GM12878 (cell line): Measurements from ENCODE around the gene HS3ST2. TPM values are rescaled to one million over a fixed set of nuclear protein-coding genes. Genes with fewer than 3 reads are reported as not detected.
"Not testable (repeated sequence)": the region's sequence is repeated elsewhere in the genome, so short reads cannot be mapped to it uniquely, and the experiment has no call there.

Source experiments
- ATAC-seq: fragments of 200-7000 bp; cut with Tn5 transposase; 3 replicates; pipeline ENCODE4 v1.9.1; 2020; ENCODE audit warnings: mild to moderate bottlenecking, moderate library complexity
- BruUV-seq: library from RNA; stranded (reverse); fragments of 400-500 nt; replicated peaks from 2 replicates; lab custom pipeline; 2021; lab: Mats Ljungman, UMichigan
- CTCF ChIA-PET: fragments of 300-600 bp; sonication (Branson Sonifier 250); formaldehyde crosslinking; extraction: SDS; loops from one replicate; lab custom pipeline; 2021; ENCODE audit warnings: inconsistent platforms; lab: Yijun Ruan, JAX
- POLR2A ChIA-PET: fragments of 350-600 bp; formaldehyde crosslinking; extraction: SDS; loops from one replicate; lab custom pipeline; 2021; ENCODE audit warnings: inconsistent platforms; lab: Charles Lee
- RAD21 ChIA-PET: fragments of 300-600 bp; sonication (Branson Sonifier 250); formaldehyde crosslinking; loops from one replicate; lab custom pipeline; 2023; ENCODE audit warnings: antibody characterized with exemption; ENCODE audit not compliant: unreplicated experiment; lab: Charles Lee
- SMC1A ChIA-PET: fragments of 300-600 bp; sonication (Branson Sonifier 250); formaldehyde crosslinking; loops from one replicate; lab custom pipeline; 2023; ENCODE audit not compliant: unreplicated experiment, uncharacterized antibody; lab: Charles Lee
- DNase-seq: peaks from one replicate; pipeline ENCODE4 v3.0.0-alpha.2; 2011; ENCODE audit warnings: low read depth, low spot score
- FAIRE-seq: peaks from 3 replicates; lab custom pipeline; 2011; peaks lifted over from hg19 to GRCh38; lab: Jason Lieb, UNC
- H2AFZ ChIP-seq: 2 replicates; pipeline ENCODE4 v1.6.0; 2011; ENCODE audit warnings: low read depth, low read length, control low read depth; ENCODE audit not compliant: control insufficient read depth
- H3K27ac ChIP-seq: 2 replicates; pipeline ENCODE4 v1.5.1; 2011; ENCODE audit warnings: control low read depth; ENCODE audit not compliant: control insufficient read depth, insufficient read depth
- H3K27me3 ChIP-seq, 2 experiments: replicated peaks in 1 of 2; 2 replicates each; pipeline versions ENCODE4 v1.6.0 to v1.6.1; 2011; ENCODE audit warnings: low read length in 1 of 2; ENCODE audit not compliant: control insufficient read depth in 2 of 2, insufficient read depth in 2 of 2
- H3K36me3 ChIP-seq, 2 experiments: 2 replicates each; pipeline ENCODE4 v1.5.1; 2011; ENCODE audit warnings: low read length in 1 of 2; ENCODE audit not compliant: control insufficient read depth in 2 of 2, insufficient read depth in 2 of 2
- H3K4me1 ChIP-seq: 2 replicates; pipeline ENCODE4 v1.6.1; 2011; ENCODE audit warnings: mild to moderate bottlenecking, low read length, moderate library complexity, mixed read lengths; ENCODE audit not compliant: control insufficient read depth, insufficient read depth
- H3K4me2 ChIP-seq: 2 replicates; pipeline ENCODE4 v1.6.0; 2011; ENCODE audit warnings: control low read depth; ENCODE audit not compliant: control insufficient read depth, insufficient read depth
- H3K4me3 ChIP-seq: fragments of 200-600 bp; sonication (generic); 2 replicates; pipeline ENCODE4 v1.5.1; 2016
- H3K79me2 ChIP-seq: 2 replicates; pipeline ENCODE4 v1.6.0; 2011; ENCODE audit warnings: low read length; ENCODE audit not compliant: control insufficient read depth, insufficient read depth
- H3K9ac ChIP-seq: 2 replicates; pipeline ENCODE4 v1.8.0; 2011; ENCODE audit warnings: low read length, control low read depth, mixed read lengths; ENCODE audit not compliant: control insufficient read depth, insufficient read depth
- H3K9me3 ChIP-seq: replicated peaks from 3 replicates; pipeline ENCODE4 v1.5.1; 2011; ENCODE audit warnings: mild to moderate bottlenecking, low read length; ENCODE audit not compliant: control insufficient read depth, insufficient read depth
- H4K20me1 ChIP-seq: 2 replicates; pipeline ENCODE4 v1.6.0; 2011; ENCODE audit not compliant: control insufficient read depth, insufficient read depth
- CREM ChIP-seq: IDR thresholded peaks from 2 replicates; pipeline ENCODE4 v1.6.1; 2014; ENCODE audit warnings: antibody characterized with exemption, low read depth
- EED ChIP-seq: sonication (generic); IDR thresholded peaks from 2 replicates; pipeline ENCODE4 v1.6.1; 2016; ENCODE audit warnings: antibody characterized with exemption, low read depth
- IRF4 ChIP-seq: IDR thresholded peaks from 2 replicates; pipeline ENCODE4 v1.6.1; 2011; ENCODE audit warnings: low read depth, low read length
- KDM1A ChIP-seq: fragments of 200-600 bp; sonication (generic); IDR thresholded peaks from 2 replicates; pipeline ENCODE4 v1.6.1; 2016; ENCODE audit warnings: borderline replicate concordance
- NKRF ChIP-seq: fragments of 450-650 bp; conservative IDR thresholded peaks from 2 replicates; pipeline ENCODE4 v1.6.1; 2017; ENCODE audit warnings: mild to moderate bottlenecking, moderate library complexity
- RB1 ChIP-seq: fragments of 450-650 bp; formaldehyde crosslinking; IDR thresholded peaks from 2 replicates; pipeline ENCODE4 v1.6.1; 2017; ENCODE audit warnings: mild to moderate bottlenecking, borderline replicate concordance
- SIN3A ChIP-seq: IDR thresholded peaks from 2 replicates; pipeline ENCODE4 v1.6.1; 2012; ENCODE audit warnings: low read depth, low read length, improper control_type of control experiment
- ZNF217 ChIP-seq: fragments of 450-650 bp; IDR thresholded peaks from 2 replicates; pipeline ENCODE4 v1.6.1; 2017; ENCODE audit warnings: antibody characterized with exemption, mild to moderate bottlenecking
- ZNF274 ChIP-seq: IDR thresholded peaks from one replicate; pipeline ENCODE4 v1.8.0; 2011; ENCODE audit not compliant: insufficient read length, insufficient read depth
- WGBS: methylation state at CpG from one replicate; pipeline ENCODE4 v1.1.6; 2016; ENCODE audit warnings: low lambda C conversion rate; ENCODE audit not compliant: insufficient replicate concordance, insufficient coverage; ENCODE audit errors: missing lambda C conversion rate; 5-methylcytosine and 5-hydroxymethylcytosine counted together
- in situ Hi-C: fragments of 300-500 bp; cut with MboI; formaldehyde crosslinking; loops from 9 replicates; pipeline ENCODE4 v1.14.3; 2018; ENCODE audit warnings: mixed read lengths
- intact Hi-C: fragments of 100-400 bp; cut with micrococcal nuclease; formaldehyde crosslinking; loops from one replicate; pipeline ENCODE4 v1.14.2; 2022; ENCODE audit not compliant: unreplicated experiment
- polyA plus RNA-seq, 11 experiments: library from polyadenylated mRNA; depleted of rRNA in 4 of 11; unstranded in 6 of 11; stranded (reverse) in 5 of 11; fragments of >200 nt; fragmentation: Nextera tagmentation in 4 of 11; fragmentation: Illumina TruSeq in 1 of 11; extraction: Ambion mirVana in 4 of 11; extraction: Trizol in 1 of 11; gene quantifications; 1 replicate in 1 of 11; 2 replicates in 10 of 11; pipeline versions ENCODE4 v1.2.1 to v1.2.3, GENCODE V29; 2011 to 2016; ENCODE audit warnings: inconsistent platforms in 2 of 11, missing spikeins in 2 of 11, low read depth in 1 of 11
- total RNA-seq, 4 experiments: library from RNA; depleted of rRNA in 3 of 4; stranded (reverse); fragments of >200 nt in 3 of 4; fragmentation: Illumina TruSeq in 1 of 4; extraction: Trizol in 1 of 4; gene quantifications; 2 replicates each; pipeline versions ENCODE4 v1.2.1 to v1.2.3, GENCODE V29; 2013 to 2021
- TF ChIP-seq, protein P1 (sequence below): fragments of 450-650 bp; IDR thresholded peaks from 2 replicates; pipeline ENCODE4 v1.6.1; 2017; ENCODE audit warnings: antibody characterized with exemption, mild to moderate bottlenecking, moderate library complexity
- TF ChIP-seq, protein P2 (sequence below): IDR thresholded peaks from 2 replicates; pipeline ENCODE4 v1.6.1; 2011; ENCODE audit warnings: mild to moderate bottlenecking, low read depth, low read length, moderate library complexity; ENCODE audit not compliant: insufficient replicate concordance

The HS3ST2 gene
- total and polyA plus RNA-seq, 10 of the 15 experiments (the other 5 are each of a cell fraction or from before 2014, with no cell fraction given) = not detected

GRCh38 chr16:22818736-22819135 lies 4.8 kb downstream of the HS3ST2 start:
- H2AFZ ChIP-seq, in situ Hi-C loops, H3K36me3 ChIP-seq, RAD21 ChIA-PET, H3K4me1 ChIP-seq, H3K27me3 ChIP-seq, H4K20me1 ChIP-seq, H3K9me3 ChIP-seq, H3K79me2 ChIP-seq, CTCF ChIA-PET, H3K9ac ChIP-seq, FAIRE-seq, H3K27ac ChIP-seq, SMC1A ChIA-PET, H3K4me2 ChIP-seq, BruUV-seq, POLR2A ChIA-PET, ATAC-seq, DNase-seq, intact Hi-C loops, H3K4me3 ChIP-seq: not testable (repeated sequence)

DNA sequence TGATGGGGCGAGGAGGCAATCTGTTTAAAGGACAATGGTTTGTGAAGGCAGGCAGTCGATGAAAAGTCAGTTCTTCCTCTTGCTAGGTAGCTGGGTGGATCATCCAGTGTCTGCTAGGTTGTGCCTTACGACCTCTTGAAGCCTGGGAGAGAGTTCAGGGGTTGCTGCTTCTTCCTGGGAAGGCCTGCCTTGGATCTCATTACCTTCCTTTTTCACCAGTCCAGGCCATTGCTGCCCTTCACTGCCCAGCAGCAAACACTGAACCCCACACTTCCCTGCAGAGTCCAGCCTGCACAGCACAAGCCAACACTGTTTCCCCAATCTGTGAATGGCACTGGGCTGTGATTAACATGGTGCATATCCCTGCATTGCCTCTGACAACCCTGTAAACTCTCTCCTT lies 24.7 kb downstream of the HS3ST2 start:
- ChIA-PET CTCF (interaction anchor here (0.7 kb wide), 1 partner anchor 27 kb away, joined by 3 read pairs; no protein-coding TSS in a partner anchor), POLR2A (no interaction called here), RAD21 (no interaction called here), SMC1A (no interaction called here)
- FAIRE-seq = no peak
- Histone ChIP-seq H3K4me1 (no peaks in the 10 kb centered on the region), H3K79me2 (no peaks in the 10 kb centered on the region), H3K36me3 (no peaks in the 10 kb centered on the region), H3K27ac (no peak overlapping the region), H3K9ac (no peak overlapping the region), H4K20me1 (no peaks in the 10 kb centered on the region), H3K4me2 (no peak overlapping the region), H3K27me3 (no peaks in the 10 kb centered on the region), H3K4me3 (no peak overlapping the region), H3K9me3 (no peaks in the 10 kb centered on the region), H2AFZ (no peak overlapping the region)
- no TSS peak for BruUV-seq
- no peak for DNase-seq
- intact Hi-C loops = no loop called here
- TF ChIP-seq, protein P1, sequence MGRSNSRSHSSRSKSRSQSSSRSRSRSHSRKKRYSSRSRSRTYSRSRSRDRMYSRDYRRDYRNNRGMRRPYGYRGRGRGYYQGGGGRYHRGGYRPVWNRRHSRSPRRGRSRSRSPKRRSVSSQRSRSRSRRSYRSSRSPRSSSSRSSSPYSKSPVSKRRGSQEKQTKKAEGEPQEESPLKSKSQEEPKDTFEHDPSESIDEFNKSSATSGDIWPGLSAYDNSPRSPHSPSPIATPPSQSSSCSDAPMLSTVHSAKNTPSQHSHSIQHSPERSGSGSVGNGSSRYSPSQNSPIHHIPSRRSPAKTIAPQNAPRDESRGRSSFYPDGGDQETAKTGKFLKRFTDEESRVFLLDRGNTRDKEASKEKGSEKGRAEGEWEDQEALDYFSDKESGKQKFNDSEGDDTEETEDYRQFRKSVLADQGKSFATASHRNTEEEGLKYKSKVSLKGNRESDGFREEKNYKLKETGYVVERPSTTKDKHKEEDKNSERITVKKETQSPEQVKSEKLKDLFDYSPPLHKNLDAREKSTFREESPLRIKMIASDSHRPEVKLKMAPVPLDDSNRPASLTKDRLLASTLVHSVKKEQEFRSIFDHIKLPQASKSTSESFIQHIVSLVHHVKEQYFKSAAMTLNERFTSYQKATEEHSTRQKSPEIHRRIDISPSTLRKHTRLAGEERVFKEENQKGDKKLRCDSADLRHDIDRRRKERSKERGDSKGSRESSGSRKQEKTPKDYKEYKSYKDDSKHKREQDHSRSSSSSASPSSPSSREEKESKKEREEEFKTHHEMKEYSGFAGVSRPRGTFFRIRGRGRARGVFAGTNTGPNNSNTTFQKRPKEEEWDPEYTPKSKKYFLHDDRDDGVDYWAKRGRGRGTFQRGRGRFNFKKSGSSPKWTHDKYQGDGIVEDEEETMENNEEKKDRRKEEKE = no peak
- TF ChIP-seq KDM1A = no peak
- no peak for TF ChIP-seq CREM
- no peak for TF ChIP-seq NKRF
- TF ChIP-seq, protein P2, sequence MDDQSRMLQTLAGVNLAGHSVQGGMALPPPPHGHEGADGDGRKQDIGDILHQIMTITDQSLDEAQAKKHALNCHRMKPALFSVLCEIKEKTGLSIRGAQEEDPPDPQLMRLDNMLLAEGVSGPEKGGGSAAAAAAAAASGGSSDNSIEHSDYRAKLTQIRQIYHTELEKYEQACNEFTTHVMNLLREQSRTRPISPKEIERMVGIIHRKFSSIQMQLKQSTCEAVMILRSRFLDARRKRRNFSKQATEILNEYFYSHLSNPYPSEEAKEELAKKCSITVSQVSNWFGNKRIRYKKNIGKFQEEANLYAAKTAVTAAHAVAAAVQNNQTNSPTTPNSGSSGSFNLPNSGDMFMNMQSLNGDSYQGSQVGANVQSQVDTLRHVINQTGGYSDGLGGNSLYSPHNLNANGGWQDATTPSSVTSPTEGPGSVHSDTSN = no peak
- no peak for TF ChIP-seq SIN3A
- TF ChIP-seq IRF4 = no peak
- TF ChIP-seq ZNF274 = no peak
- no peak for TF ChIP-seq EED
- no peak for TF ChIP-seq RB1
- TF ChIP-seq ZNF217 = no peak
- in situ Hi-C loops = no loop called here
- WGBS = 12% methylated on average over 3 of the region's 3 CpGs
- no peak for ATAC-seq
